Stimulated activated CD8-positive, alpha-beta memory T cell treated with anti-CD3 and anti-CD28 coated beads, Interleukin-15, amount 100 ng/mL, for 24 hours (primary cell): ENCODE measurements around the gene PAX6.
"Not testable (repeated sequence)": the region's sequence is repeated elsewhere in the genome, so short reads cannot be mapped to it uniquely, and the experiment has no call there.

Experiments used
- DNase-seq: peaks from one replicate; pipeline ENCODE4 v3.0.0-alpha.2; 2020; ENCODE audit warnings: low read depth

Gene PAX6

DNA sequence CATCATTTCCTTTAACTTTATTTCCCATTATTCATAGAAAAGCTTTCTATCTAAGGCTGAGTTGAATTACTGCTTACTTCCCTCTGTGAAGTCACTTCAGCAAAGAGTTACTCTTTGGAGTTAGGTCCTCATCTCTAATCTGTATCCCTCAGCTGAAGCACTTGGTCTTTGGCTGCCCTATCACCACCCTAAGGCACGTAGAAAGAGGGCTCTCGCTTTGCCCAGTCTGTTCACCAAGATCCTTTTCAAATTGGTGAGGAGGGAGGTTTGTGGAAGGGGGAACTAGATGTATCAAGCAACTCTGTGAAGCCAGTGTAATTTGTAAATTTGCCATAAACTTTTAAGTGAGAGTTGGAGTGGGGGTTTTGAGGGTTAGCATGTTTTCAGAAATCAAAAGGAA, 43.4 kb downstream of the PAX6 start:
- no peak for DNase-seq

DNA sequence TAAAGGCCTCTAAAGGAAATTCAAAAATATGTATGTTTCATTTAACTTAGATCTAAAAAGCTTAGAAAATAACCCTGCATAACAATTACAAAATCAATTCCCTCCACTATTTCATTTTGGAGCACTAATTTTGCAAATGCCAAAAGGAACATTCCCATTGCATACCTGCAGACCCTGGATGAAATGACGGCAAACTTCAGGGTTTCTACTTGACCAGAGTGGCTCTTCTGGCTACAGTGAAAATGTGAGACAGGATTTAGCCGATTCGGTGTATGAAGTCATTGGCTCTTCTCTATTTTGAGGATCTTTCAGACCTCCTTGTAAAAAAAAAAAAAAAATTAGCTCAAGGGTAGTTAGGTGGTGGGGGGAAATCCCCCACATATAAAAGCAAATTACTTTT, 44.1 kb downstream of the PAX6 start:
- no peak for DNase-seq

DNA sequence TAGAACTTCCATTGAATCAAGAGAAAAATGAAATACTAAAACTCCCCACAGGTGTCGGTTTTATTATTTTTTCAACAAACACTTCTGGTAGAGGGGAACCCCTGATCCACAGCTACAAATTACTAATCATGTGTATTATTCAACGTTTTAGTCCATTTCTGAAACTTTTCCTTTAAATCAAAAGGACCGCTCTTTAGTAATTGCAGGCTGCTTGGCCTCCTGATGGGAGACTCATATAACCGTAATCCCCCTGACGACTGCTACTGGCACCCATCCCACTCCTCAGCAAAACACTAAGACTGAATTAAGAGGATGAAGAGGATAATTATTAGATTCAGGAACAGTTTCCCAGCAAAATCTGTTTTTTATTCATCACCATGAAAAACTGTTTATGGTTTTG, 46.4 kb downstream of the PAX6 start:
- no peak for DNase-seq

DNA sequence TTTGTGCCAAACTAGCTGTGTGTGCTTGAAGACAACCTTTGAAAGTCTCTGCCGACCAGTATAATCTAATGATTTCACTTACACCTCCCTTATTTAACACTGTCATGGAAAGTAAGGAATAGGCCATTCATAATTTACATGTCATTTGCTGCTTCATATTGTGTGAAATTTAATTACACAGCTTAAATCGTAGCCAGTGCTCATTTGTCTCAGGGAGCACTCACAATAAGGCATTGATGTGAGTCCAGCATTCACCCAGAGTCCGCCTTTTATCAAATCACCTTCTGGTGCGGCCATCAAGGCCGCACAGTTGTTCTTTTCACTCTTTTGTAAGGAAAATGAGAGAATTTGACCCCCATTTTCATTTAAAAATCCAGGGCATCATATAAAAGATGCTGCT, 46.9 kb downstream of the PAX6 start:
- DNase-seq: no peak

DNA sequence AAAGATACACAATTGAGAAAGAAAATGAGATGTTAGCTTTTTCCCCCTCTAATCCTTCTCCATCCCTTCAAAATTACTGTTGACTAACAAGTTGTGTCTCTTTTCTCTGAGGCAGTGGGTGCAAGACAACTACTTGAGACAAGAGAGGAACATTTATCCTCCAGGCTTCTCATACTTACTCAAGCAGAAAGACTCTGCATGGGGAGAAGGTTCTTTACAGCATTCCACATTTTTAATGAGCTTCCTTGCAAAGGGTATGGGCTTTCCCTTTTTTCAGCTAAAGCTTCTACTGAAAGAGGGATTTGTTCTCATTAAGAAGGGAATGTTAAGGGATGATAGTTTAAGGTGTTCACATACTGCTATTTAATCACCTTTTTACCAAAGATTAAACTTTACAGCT, 47.8 kb downstream of the PAX6 start:
- no peak for DNase-seq

DNA sequence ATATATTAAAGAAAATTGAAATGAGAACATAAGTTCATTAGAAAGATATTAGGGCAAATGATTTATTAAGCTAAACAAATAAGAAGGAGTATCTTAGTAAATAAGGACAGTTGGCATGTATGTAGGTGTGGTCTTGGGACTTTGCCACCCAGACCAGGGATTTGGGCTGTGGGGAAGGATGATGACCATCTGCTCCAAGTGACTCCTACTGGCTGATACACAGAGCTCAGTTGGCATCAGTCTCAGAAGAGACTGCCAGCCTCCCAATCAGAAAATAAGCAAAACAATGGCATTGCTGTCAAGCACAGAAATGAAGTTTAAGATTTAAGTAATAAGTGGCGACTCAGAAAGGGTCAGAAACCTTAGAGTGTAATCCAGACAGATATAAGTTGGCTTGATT, 49.5 kb downstream of the PAX6 start:
- DNase-seq: no peak

DNA sequence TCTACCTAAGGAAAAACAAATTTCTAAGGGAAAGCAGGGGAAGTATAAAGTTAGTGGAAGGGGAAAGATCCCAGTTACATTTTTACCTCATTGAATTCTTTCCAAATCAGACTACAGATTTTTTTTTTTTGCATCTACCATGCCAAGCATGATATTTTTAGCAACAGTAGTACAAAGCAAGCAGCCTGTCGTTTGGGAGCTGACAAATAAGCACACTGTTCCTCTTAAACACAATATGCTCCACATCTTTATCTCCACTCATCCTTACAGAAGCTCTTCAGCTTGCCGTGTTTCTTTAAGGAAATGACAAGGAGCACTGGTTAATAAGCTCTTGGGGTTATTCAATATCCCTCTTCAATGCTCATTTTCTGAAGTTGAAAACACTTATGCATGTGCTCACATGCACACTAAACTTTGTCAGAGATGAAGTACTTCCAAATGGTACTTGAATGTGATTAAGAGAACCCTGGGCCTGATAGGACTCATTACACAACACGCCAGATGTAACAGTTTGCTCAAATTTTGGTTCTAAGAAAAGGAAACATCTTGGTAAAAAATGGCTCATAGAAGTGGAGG, 53.8 kb downstream of the PAX6 start:
- no peak for DNase-seq

DNA sequence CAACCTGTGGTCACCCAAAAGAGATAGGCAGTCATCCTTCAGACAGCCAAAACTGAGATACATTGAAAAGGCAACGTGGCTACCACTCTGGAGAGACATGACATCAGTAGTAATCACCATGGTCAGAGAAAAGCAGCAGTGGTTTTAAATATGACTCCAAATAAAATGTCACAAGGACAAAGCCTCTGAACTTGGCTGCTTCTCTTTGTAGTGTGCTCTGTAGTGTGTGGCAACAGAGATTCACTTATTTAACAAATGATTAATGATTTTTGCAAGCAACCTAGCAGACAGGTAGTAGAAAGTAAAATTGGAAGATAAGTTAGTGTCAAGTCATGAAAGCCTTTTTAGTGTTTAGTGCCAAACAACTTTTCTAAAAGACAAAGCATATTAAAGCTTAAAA, 63.5 kb downstream of the PAX6 start:
- no peak for DNase-seq

DNA sequence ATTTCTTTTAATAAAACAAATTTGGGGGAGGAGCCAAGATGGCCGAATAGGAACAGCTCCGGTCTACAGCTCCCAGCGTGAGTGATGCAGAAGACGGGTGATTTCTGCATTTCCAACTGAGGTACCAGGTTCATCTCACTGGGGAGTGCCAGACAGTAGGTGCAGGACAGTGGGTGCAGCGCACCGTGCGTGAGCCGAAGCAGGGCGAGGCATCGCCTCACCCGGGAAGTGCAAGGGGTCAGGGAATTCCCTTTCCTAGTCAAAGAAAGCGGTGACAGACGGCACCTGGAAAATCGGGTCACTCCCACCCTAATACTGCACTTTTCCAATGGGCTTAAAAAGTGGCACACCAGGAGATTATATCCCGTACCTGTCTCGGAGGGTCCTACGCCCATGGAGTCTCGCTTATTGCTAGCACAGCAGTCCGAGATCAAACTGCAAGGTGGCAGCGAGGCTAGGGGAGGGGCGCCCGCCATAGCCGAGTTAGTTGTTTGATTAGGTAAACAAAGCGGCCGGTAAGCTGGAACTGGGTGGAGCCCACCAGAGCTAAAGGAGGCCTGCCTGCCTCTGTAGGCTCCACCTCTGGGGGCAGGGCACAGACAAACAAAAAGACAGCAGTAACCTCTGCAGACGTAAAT, 70.3 kb downstream of the PAX6 start:
- not testable (repeated sequence) for DNase-seq

DNA sequence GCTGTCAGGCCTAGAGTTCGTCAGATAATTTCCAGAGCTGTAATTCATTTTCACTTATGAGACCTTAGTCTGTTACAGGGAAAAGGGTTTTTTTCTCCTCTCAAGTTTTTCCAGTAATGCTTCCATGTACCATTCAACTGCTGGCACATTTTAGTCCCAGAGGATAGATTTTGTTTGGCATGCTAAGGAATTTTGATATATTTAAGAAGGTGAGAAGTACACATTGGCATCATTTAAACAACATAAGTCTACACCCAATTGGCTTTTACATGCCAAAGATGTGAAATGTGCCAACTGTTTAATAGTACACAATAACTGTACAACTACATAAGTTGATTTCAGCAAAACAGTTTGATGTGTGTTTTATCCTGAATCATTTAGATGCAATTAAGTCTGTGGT, 71.0 kb downstream of the PAX6 start:
- no peak for DNase-seq
